ENCODE results near the gene ALKBH7.

GRCh38 chr19:6373096-6373812, 660 bp downstream of the ALKBH7 start:
- TF ChIP-seq CTCF (IDR thresholded peaks at IDR 0.05 in 2 of 3, conservative IDR thresholded peaks at IDR 0.05 in 1 of 3; ENCODE audit: control insufficient read depth in 2 of 3, extremely low read depth in 1 of 3, insufficient read depth in 1 of 3, low read depth in 3 of 3, low read length in 3 of 3) (no peak), WRNIP1 (IDR thresholded peaks at IDR 0.05; ENCODE audit: borderline replicate concordance, low read depth, low read length) (no peak), HDAC6 (IDR thresholded peaks at IDR 0.05; ENCODE audit: unreplicated experiment) (no peak), ASH2L (IDR thresholded peaks at IDR 0.05; ENCODE audit: borderline replicate concordance, low read depth) (no peak), POLR2A (IDR thresholded peaks at IDR 0.05; ENCODE audit: low read depth, low read length) (peak; percentile 54), EZH2 (IDR thresholded peaks at IDR 0.05; ENCODE audit: borderline replicate concordance, control insufficient read depth, low read depth, low read length) (no peak), SUZ12 (IDR thresholded peaks at IDR 0.05; ENCODE audit: unreplicated experiment) (no peak)

Measured in GM12878 (cell line).